PC-3 (cell line): ENCODE data around the gene ADARB2. TPM values are rescaled to one million over a fixed set of nuclear protein-coding genes. Genes with fewer than 3 reads are reported as not detected.
A peak's percentile ranks its signal among the peaks of the same experiment; 100 is the strongest.

Experiments
- ATAC-seq: fragments of 200-7000 bp; cut with Tn5 transposase; 2 replicates; pipeline ENCODE4 v1.9.1; 2020; ENCODE audit warnings: mild to moderate bottlenecking, moderate library complexity
- BruUV-seq: library from RNA; stranded (reverse); fragments of 400-500 nt; replicated peaks from 2 replicates; lab custom pipeline; 2021; lab: Mats Ljungman, UMichigan
- CTCF ChIA-PET: fragments of 300-600 bp; sonication (Branson Sonifier 250); formaldehyde crosslinking; loops from one replicate; lab custom pipeline; 2022; ENCODE audit warnings: antibody characterized with exemption; lab: Charles Lee
- POLR2A ChIA-PET: fragments of 300-600 bp; sonication (Branson Sonifier 250); formaldehyde crosslinking; loops from one replicate; lab custom pipeline; 2022; ENCODE audit warnings: antibody characterized with exemption; ENCODE audit not compliant: unreplicated experiment; lab: Charles Lee
- DNase-seq: peaks from one replicate; pipeline ENCODE4 v3.0.0-alpha.2; 2015
- H2AFZ ChIP-seq: fragments of 300-600 bp; sonication (generic); 2 replicates; pipeline ENCODE4 v1.6.0; 2016; ENCODE audit warnings: antibody characterized with exemption, low read length
- H3F3A ChIP-seq: fragments of 300-600 bp; sonication (generic); one replicate; pipeline ENCODE4 v1.6.0; 2017; ENCODE audit warnings: antibody characterized with exemption, low read length, control low read depth, mild to moderate bottlenecking; ENCODE audit not compliant: unreplicated experiment
- H3K27ac ChIP-seq: fragments of 300-600 bp; sonication (generic); 2 replicates; pipeline ENCODE4 v1.5.1; 2016; ENCODE audit warnings: mild to moderate bottlenecking, low read length
- H3K27me3 ChIP-seq: fragments of 300-600 bp; sonication (generic); 2 replicates; pipeline ENCODE4 v1.6.1; 2016; ENCODE audit warnings: low read length, mixed read lengths
- H3K36me3 ChIP-seq: fragments of 300-600 bp; sonication (generic); 2 replicates; pipeline ENCODE4 v1.6.1; 2016; ENCODE audit warnings: low read depth, mixed run types, low read length, mixed read lengths
- H3K4me1 ChIP-seq: fragments of 300-600 bp; sonication (generic); 2 replicates; pipeline ENCODE4 v1.5.1; 2016; ENCODE audit warnings: low read length; ENCODE audit not compliant: insufficient read depth
- H3K4me2 ChIP-seq: fragments of 300-600 bp; sonication (generic); 2 replicates; pipeline ENCODE4 v1.6.0; 2016; ENCODE audit warnings: low read length
- H3K4me3 ChIP-seq: fragments of 300-600 bp; sonication (generic); 2 replicates; pipeline ENCODE4 v1.5.1; 2016; ENCODE audit warnings: mild to moderate bottlenecking, low read length, mixed read lengths
- H3K79me2 ChIP-seq: fragments of 300-600 bp; sonication (generic); 2 replicates; pipeline ENCODE4 v1.6.1; 2017; ENCODE audit warnings: low read length, mixed read lengths
- H3K9ac ChIP-seq: fragments of 300-600 bp; sonication (generic); 2 replicates; pipeline ENCODE4 v1.6.0; 2016; ENCODE audit warnings: mild to moderate bottlenecking, low read length
- H3K9me2 ChIP-seq: fragments of 300-600 bp; sonication (generic); replicated peaks from 2 replicates; pipeline ENCODE4 v1.6.1; 2016; ENCODE audit warnings: mixed run types, low read length, mixed read lengths
- H3K9me3 ChIP-seq: fragments of 300-600 bp; sonication (generic); 2 replicates; pipeline ENCODE4 v1.6.1; 2016; ENCODE audit warnings: low read length, mixed read lengths
- H4K20me1 ChIP-seq: fragments of 300-600 bp; sonication (generic); 2 replicates; pipeline ENCODE4 v1.6.1; 2016; ENCODE audit warnings: low read length, mixed read lengths
- CTCF ChIP-seq: fragments of 300-600 bp; sonication (generic); conservative IDR thresholded peaks from 2 replicates; pipeline ENCODE4 v1.5.1; 2017; ENCODE audit warnings: antibody characterized with exemption, low read depth, mild to moderate bottlenecking, low read length
- EZH2 ChIP-seq: fragments of 300-600 bp; sonication (generic); IDR thresholded peaks from one replicate; pipeline ENCODE4 v1.6.1; 2017; ENCODE audit warnings: antibody characterized with exemption, mild to moderate bottlenecking, low read length; ENCODE audit not compliant: unreplicated experiment
- EZH2phosphoT487 ChIP-seq: fragments of 300-600 bp; sonication (generic); IDR thresholded peaks from 2 replicates; pipeline ENCODE4 v1.6.1; 2018; ENCODE audit warnings: mild to moderate bottlenecking, antibody characterized with exemption, low read length, borderline replicate concordance
- intact Hi-C: fragments of 100-400 bp; cut with micrococcal nuclease; formaldehyde crosslinking; loops from 2 replicates; pipeline ENCODE4 v1.9.0; 2023
- total RNA-seq: library from RNA; depleted of rRNA; stranded (reverse); fragments of >200 nt; gene quantifications from 2 replicates; pipeline ENCODE4 v1.2.3, GENCODE V29; 2014

The ADARB2 gene
- total RNA-seq, 1 experiment from 2014 or later, result not detected

GRCh38 chr10:1434912-1435692 is 302.2 kb downstream of the ADARB2 start:
- no peaks in the 10 kb centered on the region for H3K9me2 ChIP-seq
- no peak overlapping the region for H3K9ac ChIP-seq
- no peak for DNase-seq
- intact Hi-C loops, result no loop called here
- H3K4me1 ChIP-seq, result no peaks in the 10 kb centered on the region
- CTCF ChIA-PET, result no interaction called here
- H2AFZ ChIP-seq, result no peak overlapping the region
- H3K27me3 ChIP-seq, result peaks cover 4% of the 10 kb centered on the region; the same call in 1 of the 2 replicates
- H3F3A ChIP-seq, result no peaks in the 10 kb centered on the region
- H3K4me3 ChIP-seq, result no peak overlapping the region
- H3K4me2 ChIP-seq, result no peak overlapping the region
- POLR2A ChIA-PET, result no interaction called here
- no TSS peak for BruUV-seq
- no peaks in the 10 kb centered on the region for H3K9me3 ChIP-seq
- no peak overlapping the region for H3K27ac ChIP-seq
- H3K79me2 ChIP-seq, result no peaks in the 10 kb centered on the region
- no peak for ATAC-seq
- no peaks in the 10 kb centered on the region for H3K36me3 ChIP-seq
- TF ChIP-seq EZH2phosphoT487, result no peak
- H4K20me1 ChIP-seq, result no peaks in the 10 kb centered on the region

- no peaks in the 10 kb centered on the region for H3K79me2 ChIP-seq
- no peak overlapping the region for H2AFZ ChIP-seq
- no TSS peak for BruUV-seq
- no peaks in the 10 kb centered on the region for H3K36me3 ChIP-seq
- DNase-seq (no peak), ATAC-seq (no peak)
- TF ChIP-seq EZH2, result no peak
- TF ChIP-seq EZH2phosphoT487, result no peak
- TF ChIP-seq CTCF, result no peak
- H3K27me3 ChIP-seq, result peaks cover 4% of the 10 kb centered on the region; the same call in 1 of the 2 replicates
- no peaks in the 10 kb centered on the region for H3K9me3 ChIP-seq
- no peak overlapping the region for H3K4me3 ChIP-seq
- H3K27ac ChIP-seq, result no peak overlapping the region
- intact Hi-C loops, result no loop called here
- H3F3A ChIP-seq, result no peaks in the 10 kb centered on the region
- H3K9ac ChIP-seq, result no peak overlapping the region
- H3K4me2 ChIP-seq, result no peak overlapping the region
- ChIA-PET CTCF (no interaction called here), POLR2A (no interaction called here)
- no peaks in the 10 kb centered on the region for H3K4me1 ChIP-seq
- H3K9me2 ChIP-seq, result no peaks in the 10 kb centered on the region
- H4K20me1 ChIP-seq, result no peaks in the 10 kb centered on the region
Observed at GRCh38 chr10:1434202-1434601, 303.1 kb downstream of the ADARB2 start.

- Histone ChIP-seq H3K4me3 (no peak overlapping the region), H3K79me2 (no peaks in the 10 kb centered on the region), H4K20me1 (no peaks in the 10 kb centered on the region), H3K4me1 (no peaks in the 10 kb centered on the region), H3K27ac (no peak overlapping the region), H3K4me2 (no peak overlapping the region), H3K9me2 (no peaks in the 10 kb centered on the region), H3F3A (no peaks in the 10 kb centered on the region), H3K27me3 (peaks cover 4% of the 10 kb centered on the region; the same call in 1 of the 2 replicates), H3K9ac (no peak overlapping the region), H3K9me3 (no peaks in the 10 kb centered on the region), H2AFZ (no peak overlapping the region), H3K36me3 (no peaks in the 10 kb centered on the region)
- no peak for TF ChIP-seq EZH2
- no peak for TF ChIP-seq CTCF
- no peak for TF ChIP-seq EZH2phosphoT487
- ChIA-PET CTCF (no interaction called here), POLR2A (no interaction called here)
- ATAC-seq (no peak), DNase-seq (peak; percentile 10)
- no TSS peak for BruUV-seq
- intact Hi-C loops, result no loop called here
Observed at GRCh38 chr10:1432161-1432560, 305.2 kb downstream of the ADARB2 start.
